Breast epithelium (tissue), 4 donors: ENCODE measurements around the gene NNT. TPM values are rescaled to one million over a fixed set of nuclear protein-coding genes. Genes with fewer than 3 reads are reported as not detected.
"Not testable (repeated sequence)": the region's sequence is repeated elsewhere in the genome, so short reads cannot be mapped to it uniquely, and the experiment has no call there.

ENCODE experiments used
- DNase-seq, 2 donors: peaks; one replicate each; pipeline ENCODE4 v3.0.0-alpha.2; 2019; ENCODE audit warnings: low spot score in 2 of 2
- H3K27ac ChIP-seq, 2 donors: fragments of 200-600 bp; sonication (generic) in 1 of 2; one replicate each; pipeline ENCODE4 v1.5.1; 2016 to 2019; ENCODE audit warnings: mild to moderate bottlenecking in 1 of 2
- H3K27me3 ChIP-seq, 2 donors: fragments of 200-600 bp; sonication (generic) in 1 of 2; one replicate each; pipeline versions ENCODE4 v1.5.1 to v1.6.0; 2017 to 2019; ENCODE audit warnings: control low read depth in 1 of 2, mild to moderate bottlenecking in 1 of 2
- H3K36me3 ChIP-seq: fragments of 200-600 bp; one replicate; pipeline ENCODE4 v1.5.1; 2019
- H3K4me1 ChIP-seq, 2 donors: fragments of 200-600 bp; sonication (generic); one replicate each; pipeline ENCODE4 v1.5.1; 2016 to 2019; ENCODE audit warnings: control low read depth in 1 of 2
- H3K4me3 ChIP-seq, 3 donors: fragments of 200-600 bp; sonication (generic); 1 replicate in 2 of 3; 2 replicates in 1 of 3; pipeline ENCODE4 v1.5.1; 2016 to 2019; ENCODE audit warnings: mild to moderate bottlenecking in 3 of 3, moderate library complexity in 2 of 3
- H3K9me3 ChIP-seq, 2 donors: fragments of 200-600 bp; sonication (generic) in 1 of 2; one replicate each; pipeline ENCODE4 v1.5.1; 2016 to 2019; ENCODE audit warnings: control low read depth in 1 of 2
- POLR2A ChIP-seq: fragments of 450-650 bp; IDR thresholded peaks from one replicate; pipeline ENCODE4 v1.6.1; 2016; ENCODE audit warnings: antibody characterized with exemption, mild to moderate bottlenecking, moderate library complexity
- POLR2AphosphoS5 ChIP-seq, 3 donors: sonication (generic); formaldehyde crosslinking; IDR thresholded peaks; one replicate each; pipeline ENCODE4 v1.6.1; 2017; ENCODE audit warnings: antibody characterized with exemption in 3 of 3
- intact Hi-C: fragments of 100-400 bp; cut with DNase I; formaldehyde crosslinking; loops from one replicate; pipeline ENCODE4 v1.15.1; 2023; ENCODE audit warnings: low total_unique reads
- total RNA-seq, 3 donors: library from RNA; depleted of rRNA; stranded (reverse); fragments of >200 nt; gene quantifications; one replicate each; pipeline ENCODE4 v1.1.0, GENCODE V29; 2016
- TF ChIP-seq, protein P1 (sequence below), 3 donors: fragments of 450-650 bp; IDR thresholded peaks; one replicate each; pipeline ENCODE4 v1.5.1; 2016 to 2017; ENCODE audit warnings: antibody characterized with exemption in 3 of 3, mild to moderate bottlenecking in 3 of 3, moderate library complexity in 3 of 3

The NNT gene
- total RNA-seq, 3 donors from 2014 or later, result 30.2 to 137 (median 39.2) TPM

DNA sequence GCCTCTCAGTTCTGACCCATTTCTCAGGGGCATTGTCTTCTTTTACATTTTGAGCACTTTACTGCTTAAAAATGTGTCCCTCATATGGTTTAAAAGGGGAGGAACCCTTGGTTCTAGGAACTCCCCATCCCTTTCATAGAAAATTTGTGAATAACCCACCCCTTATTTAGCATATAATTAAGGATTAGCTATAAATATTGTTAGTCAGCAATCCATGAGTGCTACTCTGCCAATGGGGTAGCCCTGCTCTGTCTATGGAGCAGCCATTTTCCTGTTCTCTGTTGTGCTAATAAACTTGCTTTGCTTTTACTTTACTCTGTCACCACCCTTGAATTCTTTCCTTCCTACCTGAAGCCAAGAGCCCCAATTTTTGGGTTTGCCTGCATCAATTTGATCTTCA lies 12.3 kb upstream of the NNT start:
- Histone ChIP-seq H3K36me3 (no peaks in the 10 kb centered on the region), H3K27ac (no peak overlapping the region), H3K27me3 (no peaks in the 10 kb centered on the region), H3K9me3 (no peaks in the 10 kb centered on the region), H3K4me3 (no peak overlapping the region), H3K4me1 (no peaks in the 10 kb centered on the region)
- DNase-seq, result no peak
- TF ChIP-seq POLR2AphosphoS5 (IDR thresholded peaks at IDR 0.05) (no peak), POLR2A (no peak)
- TF ChIP-seq, protein P1, sequence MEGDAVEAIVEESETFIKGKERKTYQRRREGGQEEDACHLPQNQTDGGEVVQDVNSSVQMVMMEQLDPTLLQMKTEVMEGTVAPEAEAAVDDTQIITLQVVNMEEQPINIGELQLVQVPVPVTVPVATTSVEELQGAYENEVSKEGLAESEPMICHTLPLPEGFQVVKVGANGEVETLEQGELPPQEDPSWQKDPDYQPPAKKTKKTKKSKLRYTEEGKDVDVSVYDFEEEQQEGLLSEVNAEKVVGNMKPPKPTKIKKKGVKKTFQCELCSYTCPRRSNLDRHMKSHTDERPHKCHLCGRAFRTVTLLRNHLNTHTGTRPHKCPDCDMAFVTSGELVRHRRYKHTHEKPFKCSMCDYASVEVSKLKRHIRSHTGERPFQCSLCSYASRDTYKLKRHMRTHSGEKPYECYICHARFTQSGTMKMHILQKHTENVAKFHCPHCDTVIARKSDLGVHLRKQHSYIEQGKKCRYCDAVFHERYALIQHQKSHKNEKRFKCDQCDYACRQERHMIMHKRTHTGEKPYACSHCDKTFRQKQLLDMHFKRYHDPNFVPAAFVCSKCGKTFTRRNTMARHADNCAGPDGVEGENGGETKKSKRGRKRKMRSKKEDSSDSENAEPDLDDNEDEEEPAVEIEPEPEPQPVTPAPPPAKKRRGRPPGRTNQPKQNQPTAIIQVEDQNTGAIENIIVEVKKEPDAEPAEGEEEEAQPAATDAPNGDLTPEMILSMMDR (IDR thresholded peaks at IDR 0.05), result no peak
- intact Hi-C loops, result no loop called here

DNA sequence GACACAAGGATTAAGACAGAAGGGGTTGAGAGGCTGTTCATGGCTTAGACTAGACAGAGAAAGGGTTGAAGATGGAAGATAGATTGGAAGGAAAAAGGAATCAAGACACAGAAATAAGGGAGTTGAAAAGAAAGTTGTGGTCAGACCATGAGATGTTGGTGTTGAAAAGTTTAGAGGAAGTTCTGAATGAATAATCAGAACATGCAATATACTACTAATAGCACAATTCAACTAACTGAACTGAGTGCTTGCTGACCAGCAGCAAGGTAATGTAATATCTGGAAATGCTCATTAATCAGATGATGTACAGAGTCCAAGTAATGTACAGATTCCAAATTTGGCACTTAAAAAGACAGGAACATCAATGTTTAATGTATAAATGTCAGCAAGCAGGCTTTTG lies 10.6 kb upstream of the NNT start:
- no peak for TF ChIP-seq POLR2A
- TF ChIP-seq, protein P1 (IDR thresholded peaks at IDR 0.05), result no peak
- no peak for TF ChIP-seq POLR2AphosphoS5 (IDR thresholded peaks at IDR 0.05)
- no peaks in the 10 kb centered on the region for H3K36me3 ChIP-seq
- H3K4me3 ChIP-seq, result no peak overlapping the region
- intact Hi-C loops, result no loop called here
- H3K4me1 ChIP-seq, result no peaks in the 10 kb centered on the region
- no peak for DNase-seq
- H3K27ac ChIP-seq, result no peak overlapping the region
- H3K9me3 ChIP-seq, result no peaks in the 10 kb centered on the region
- no peaks in the 10 kb centered on the region for H3K27me3 ChIP-seq

DNA sequence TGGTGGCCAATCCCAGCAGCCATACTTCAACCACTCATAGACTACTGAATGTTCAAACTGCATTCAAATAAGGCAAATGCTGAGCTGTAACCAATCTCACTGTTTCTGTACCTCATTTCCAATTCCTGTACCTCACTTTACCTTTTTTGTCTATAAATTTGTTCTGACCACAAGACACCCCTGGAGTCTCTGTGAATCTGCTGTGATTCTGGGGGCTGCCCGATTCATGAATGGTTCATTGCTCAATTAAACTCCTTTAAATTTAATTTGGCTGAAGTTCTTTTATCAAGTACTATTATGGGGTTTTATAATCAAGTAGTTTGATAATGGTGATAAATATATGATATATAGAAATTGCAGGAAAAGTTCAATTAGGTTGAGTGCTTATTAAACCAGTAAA lies 4.1 kb upstream of the NNT start:
- H3K36me3 ChIP-seq, H3K27ac ChIP-seq, H3K4me1 ChIP-seq, DNase-seq, intact Hi-C loops, H3K9me3 ChIP-seq, H3K27me3 ChIP-seq, H3K4me3 ChIP-seq: not testable (repeated sequence)

DNA sequence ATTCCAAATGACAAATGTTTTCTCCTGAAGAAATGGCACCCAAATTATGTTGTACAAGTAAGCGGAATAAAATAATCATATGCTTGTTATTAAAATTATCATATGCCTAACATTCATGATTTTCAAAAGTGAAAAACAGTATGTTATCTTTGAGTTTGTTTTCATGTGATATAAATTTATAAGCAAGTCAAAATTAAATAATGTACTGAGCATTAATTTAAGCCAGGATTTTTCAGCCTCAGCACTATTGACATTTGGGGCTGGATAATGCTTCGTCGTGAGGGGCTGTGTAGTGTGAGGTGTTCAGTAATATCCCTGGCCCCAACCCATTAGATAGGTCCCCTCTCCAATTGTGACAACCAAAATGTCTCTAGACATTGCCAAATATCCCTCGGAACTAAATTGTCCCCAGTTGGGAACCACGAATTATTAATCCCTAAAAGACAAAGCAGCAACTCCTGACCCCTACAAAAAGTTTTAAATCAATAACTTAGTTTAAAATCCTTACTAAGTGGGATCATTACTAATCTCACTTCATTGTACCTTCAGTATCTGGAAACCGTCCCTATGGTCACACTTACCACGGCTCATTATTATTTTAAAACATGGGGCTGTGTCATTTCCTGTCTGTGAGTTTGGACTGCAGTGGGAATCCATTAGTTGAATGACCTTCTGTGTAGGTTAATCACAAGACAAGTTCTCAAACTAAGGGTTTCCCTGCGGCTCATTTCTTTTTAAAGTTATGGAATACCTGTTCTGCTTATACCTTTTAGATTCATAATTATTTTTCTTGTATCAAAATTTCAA lies 1.3 kb upstream of the NNT start:
- intact Hi-C loops, result no loop called here
- H3K27ac ChIP-seq, result peak overlapping the region; percentile 71 to 91
- peak overlapping the region; percentile 81 to 96 (median 84) for H3K4me3 ChIP-seq
- H3K27me3 ChIP-seq, result no peaks in the 10 kb centered on the region
- no peak for DNase-seq
- H3K9me3 ChIP-seq, result no peaks in the 10 kb centered on the region
- H3K36me3 ChIP-seq, result no peaks in the 10 kb centered on the region
- H3K4me1 ChIP-seq, result no peaks in the 10 kb centered on the region
- no peak for TF ChIP-seq POLR2AphosphoS5 (IDR thresholded peaks at IDR 0.05)
- no peak for TF ChIP-seq POLR2A
- TF ChIP-seq, protein P1 (IDR thresholded peaks at IDR 0.05), result no peak

DNA sequence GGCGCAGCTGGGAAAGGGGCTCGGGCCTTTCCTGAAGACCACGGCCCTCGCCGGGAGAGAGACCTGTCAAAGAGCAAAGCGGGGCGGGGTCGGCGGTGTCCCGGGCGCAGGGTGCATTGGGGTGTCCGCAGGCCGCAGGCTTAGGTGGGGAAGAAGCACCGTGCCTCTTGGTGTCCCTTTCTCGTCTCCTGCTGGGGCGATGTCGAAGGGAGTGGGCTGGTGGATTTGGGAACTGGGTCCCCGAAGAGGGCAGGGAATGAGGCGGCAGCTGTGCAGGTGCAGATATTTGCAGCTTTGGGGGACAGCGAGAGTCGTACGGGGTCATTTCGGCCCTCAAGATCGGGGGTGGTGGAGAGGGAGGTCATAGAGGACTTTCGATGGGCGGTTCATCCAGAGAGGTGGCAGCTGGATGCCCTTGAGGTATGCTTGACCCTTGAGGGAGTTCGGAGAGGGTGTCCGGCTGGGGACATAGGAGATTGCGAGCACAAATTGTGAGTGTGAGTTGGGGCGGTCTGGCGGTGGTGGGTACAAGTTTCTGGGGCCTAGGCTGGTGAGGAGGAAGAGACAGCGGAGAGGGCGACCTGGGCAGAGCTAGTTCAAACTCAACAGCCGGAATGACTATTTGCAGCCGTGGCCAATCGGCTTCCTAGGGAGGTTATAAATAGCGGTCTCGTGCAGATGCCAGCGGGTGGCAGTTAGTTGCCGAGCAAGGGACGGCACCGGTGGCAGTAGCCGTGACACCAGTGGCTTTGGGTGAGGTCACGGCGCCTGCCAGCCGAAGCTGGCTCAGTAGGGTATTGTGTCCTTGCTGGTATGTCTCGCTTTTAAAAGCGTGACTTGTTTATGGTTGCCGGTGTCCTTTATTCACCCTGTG lies 601 bp downstream of the NNT start:
- peak overlapping the region; percentile 71 to 91 for H3K27ac ChIP-seq
- no peaks in the 10 kb centered on the region for H3K27me3 ChIP-seq
- peak; percentile 51 to 68 for DNase-seq
- no peaks in the 10 kb centered on the region for H3K9me3 ChIP-seq
- no peaks in the 10 kb centered on the region for H3K36me3 ChIP-seq
- H3K4me3 ChIP-seq, result peak overlapping the region; percentile 81 to 96 (median 84)
- TF ChIP-seq, protein P1 (IDR thresholded peaks at IDR 0.05), result no peak
- no peak for TF ChIP-seq POLR2A
- no peak for TF ChIP-seq POLR2AphosphoS5 (IDR thresholded peaks at IDR 0.05)
- intact Hi-C loops, result no loop called here
- H3K4me1 ChIP-seq, result no peaks in the 10 kb centered on the region
